Upper lobe of left lung (tissue), 6 donors: ENCODE data around the gene ZNF446. TPM values are rescaled to one million over a fixed set of nuclear protein-coding genes. Genes with fewer than 3 reads are reported as not detected.
A peak's percentile ranks its signal among the peaks of the same experiment; 100 is the strongest.

Experiments used
- ATAC-seq, 2 donors: fragments of 200-7000 bp; cut with Tn5 transposase; one replicate each; pipeline ENCODE4 v1.9.1; 2022; ENCODE audit warnings: mild to moderate bottlenecking in 2 of 2, moderate library complexity in 2 of 2; ENCODE audit not compliant: low FRiP score in 2 of 2
- DNase-seq, 2 donors: peaks; one replicate each; pipeline ENCODE4 v3.0.0-alpha.2; 2019 to 2020
- H3K27ac ChIP-seq, 4 donors: fragments of 200-600 bp; sonication (generic); one replicate each; pipeline ENCODE4 v1.5.1; 2016 to 2019
- H3K27me3 ChIP-seq, 4 donors: fragments of 200-600 bp; sonication (generic); one replicate each; pipeline ENCODE4 v1.5.1; 2017 to 2019
- H3K36me3 ChIP-seq, 4 donors: fragments of 200-600 bp; sonication (generic); one replicate each; pipeline ENCODE4 v1.5.1; 2016 to 2019
- H3K4me1 ChIP-seq, 4 donors: fragments of 200-600 bp; sonication (generic); one replicate each; pipeline ENCODE4 v1.5.1; 2018 to 2019
- H3K4me3 ChIP-seq, 4 donors: fragments of 200-600 bp; sonication (generic); one replicate each; pipeline ENCODE4 v1.5.1; 2017 to 2019; ENCODE audit warnings: mild to moderate bottlenecking in 2 of 4, moderate library complexity in 1 of 4
- H3K9me3 ChIP-seq, 4 donors: fragments of 200-600 bp; sonication (generic); one replicate each; pipeline ENCODE4 v1.5.1; 2018 to 2019
- EP300 ChIP-seq, 4 donors: sonication (generic); formaldehyde crosslinking; IDR thresholded peaks; one replicate each; pipeline ENCODE4 v1.5.1; 2017; ENCODE audit warnings: antibody characterized with exemption in 4 of 4, control low read depth in 2 of 4
- POLR2A ChIP-seq, 4 donors: fragments of 450-650 bp; IDR thresholded peaks; one replicate each; pipeline ENCODE4 v1.5.1; 2016 to 2017; ENCODE audit warnings: antibody characterized with exemption in 4 of 4, mild to moderate bottlenecking in 2 of 4
- POLR2AphosphoS5 ChIP-seq, 2 donors: sonication (generic); formaldehyde crosslinking; IDR thresholded peaks; one replicate each; pipeline ENCODE4 v1.5.1; 2017; ENCODE audit warnings: antibody characterized with exemption in 2 of 2
- WGBS, 2 donors: methylation state at CpG; one replicate each; pipeline ENCODE4 v1.1.5; 2017 to 2018; 5-methylcytosine and 5-hydroxymethylcytosine counted together
- total RNA-seq, 6 donors: library from RNA; depleted of rRNA in 4 of 6; stranded (reverse); fragments of >200 nt in 4 of 6; gene quantifications; one replicate each; pipeline versions ENCODE4 v1.1.0 to v1.2.1, GENCODE V29; 2016 to 2021
- TF ChIP-seq, protein P1 (sequence below), 6 experiments: fragments of 450-650 bp in 4 of 6; fragments of 200-600 bp in 2 of 6; sonication (generic) in 2 of 6; IDR thresholded peaks; one replicate each; pipeline ENCODE4 v1.5.1; 2016 to 2019; ENCODE audit warnings: antibody characterized with exemption in 6 of 6
- donor health status: DM: no; HTN: no; CAD: no; lungs with moderate emphysema.
- donor health status: DM: no; HTN: yes; CAD: no; lungs with severe emphysema.

Gene ZNF446
- total RNA-seq, 6 donors from 2014 or later = 10.1 to 30.4 (median 14.4) TPM

DNA sequence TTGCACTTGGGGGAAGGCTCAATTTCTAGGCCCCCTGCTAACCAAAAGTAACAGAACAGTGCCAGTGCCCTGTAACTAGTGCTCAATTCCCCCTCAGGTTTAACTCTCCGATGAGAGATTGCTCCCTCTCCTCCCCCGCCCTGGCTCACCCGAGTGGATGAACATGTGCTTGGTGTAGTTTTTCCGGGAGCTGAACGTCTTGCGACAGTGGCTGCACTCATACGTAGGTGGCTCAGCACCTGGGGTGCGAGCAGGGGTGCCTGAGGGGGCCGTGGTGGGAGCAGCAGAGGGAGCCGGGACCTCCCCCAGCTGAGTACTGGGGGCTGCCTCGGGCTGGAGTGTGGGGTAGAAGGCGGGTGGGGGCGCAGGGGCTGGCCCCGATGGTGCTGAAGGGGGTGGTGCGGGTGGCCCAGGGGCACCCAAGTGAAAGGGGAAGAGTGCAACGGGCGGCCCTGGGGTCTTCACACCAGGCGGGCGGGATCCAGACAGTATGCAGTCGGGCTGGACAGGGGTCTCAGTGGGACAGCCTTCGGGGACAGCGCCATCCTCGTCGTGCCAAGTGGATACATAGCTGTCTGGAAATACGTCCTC lies 40.2 kb downstream of the ZNF446 start:
- no peak for TF ChIP-seq POLR2AphosphoS5 (IDR thresholded peaks at IDR 0.05)
- Histone ChIP-seq H3K4me3 (no peak overlapping the region), H3K4me1 (peaks cover 39 to 66% (median 47%) of the 10 kb centered on the region in 4 donors), H3K36me3 (peaks cover 7 to 32% (median 16%) of the 10 kb centered on the region in 4 donors), H3K27me3 (no peaks in the 10 kb centered on the region), H3K9me3 (no peaks in the 10 kb centered on the region), H3K27ac (no peak overlapping the region)
- 87 to 90% methylated on average over 24 to 25 of the region's 25 CpGs for WGBS, 2 donors
- peak in 1 of 2 donors; percentile 77 for DNase-seq
- no peak for ATAC-seq

DNA sequence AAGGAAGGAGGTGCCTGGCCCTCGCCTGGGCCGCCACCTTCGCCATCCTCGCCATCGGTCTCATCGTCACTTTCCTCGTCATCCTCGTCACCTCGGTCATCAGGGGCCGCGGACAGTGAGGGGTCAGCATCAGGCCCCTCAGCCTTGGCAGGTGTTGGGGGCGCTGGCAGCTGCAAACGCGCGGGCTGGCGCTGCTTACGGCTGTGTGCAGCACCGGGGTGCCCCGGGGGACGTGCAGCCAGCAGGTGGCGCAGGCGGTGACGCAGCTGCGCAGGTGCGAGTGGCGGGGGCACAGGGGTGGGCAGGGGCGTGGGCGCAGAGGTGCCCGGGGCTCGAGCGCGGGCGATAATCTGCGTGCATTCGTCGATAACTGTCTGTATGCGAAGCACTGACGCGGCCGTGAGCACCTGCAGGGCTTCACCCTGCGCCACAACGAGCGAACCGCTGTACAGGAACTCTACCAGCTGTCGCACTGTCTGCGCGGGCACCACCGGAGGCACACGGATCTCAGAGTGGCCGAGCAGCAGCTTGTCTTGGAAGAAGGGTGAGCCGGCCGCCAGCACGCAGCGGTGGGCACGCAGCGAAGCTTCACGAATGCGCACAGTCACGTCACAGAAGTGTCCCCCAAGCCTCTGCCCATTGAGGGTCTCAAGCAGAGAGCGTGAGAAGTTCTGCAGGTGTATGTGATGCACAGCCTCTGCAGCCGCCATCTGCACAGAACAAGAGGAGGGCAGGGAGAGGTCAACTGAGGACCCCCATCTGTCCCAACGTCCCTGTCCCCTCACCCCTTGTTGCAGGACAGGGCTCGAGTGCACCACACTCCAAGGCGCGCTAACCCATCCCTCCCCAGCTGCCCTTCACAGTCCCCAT lies 41.0 kb downstream of the ZNF446 start:
- peak in 1 of 2 donors; percentile 87 for DNase-seq
- Histone ChIP-seq H3K4me3 (no peak overlapping the region), H3K4me1 (peaks cover 39 to 66% (median 50%) of the 10 kb centered on the region in 4 donors), H3K27ac (peak overlapping the region in 1 of 4 donors; percentile 97), H3K27me3 (no peaks in the 10 kb centered on the region), H3K36me3 (peaks cover 7 to 32% (median 16%) of the 10 kb centered on the region in 4 donors), H3K9me3 (no peaks in the 10 kb centered on the region)
- no peak for ATAC-seq
- WGBS, 2 donors = 92 to 94% methylated on average over 61 to 63 of the region's 65 CpGs
- no peak for TF ChIP-seq EP300 (IDR thresholded peaks at IDR 0.05)
- TF ChIP-seq, protein P1, sequence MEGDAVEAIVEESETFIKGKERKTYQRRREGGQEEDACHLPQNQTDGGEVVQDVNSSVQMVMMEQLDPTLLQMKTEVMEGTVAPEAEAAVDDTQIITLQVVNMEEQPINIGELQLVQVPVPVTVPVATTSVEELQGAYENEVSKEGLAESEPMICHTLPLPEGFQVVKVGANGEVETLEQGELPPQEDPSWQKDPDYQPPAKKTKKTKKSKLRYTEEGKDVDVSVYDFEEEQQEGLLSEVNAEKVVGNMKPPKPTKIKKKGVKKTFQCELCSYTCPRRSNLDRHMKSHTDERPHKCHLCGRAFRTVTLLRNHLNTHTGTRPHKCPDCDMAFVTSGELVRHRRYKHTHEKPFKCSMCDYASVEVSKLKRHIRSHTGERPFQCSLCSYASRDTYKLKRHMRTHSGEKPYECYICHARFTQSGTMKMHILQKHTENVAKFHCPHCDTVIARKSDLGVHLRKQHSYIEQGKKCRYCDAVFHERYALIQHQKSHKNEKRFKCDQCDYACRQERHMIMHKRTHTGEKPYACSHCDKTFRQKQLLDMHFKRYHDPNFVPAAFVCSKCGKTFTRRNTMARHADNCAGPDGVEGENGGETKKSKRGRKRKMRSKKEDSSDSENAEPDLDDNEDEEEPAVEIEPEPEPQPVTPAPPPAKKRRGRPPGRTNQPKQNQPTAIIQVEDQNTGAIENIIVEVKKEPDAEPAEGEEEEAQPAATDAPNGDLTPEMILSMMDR (IDR thresholded peaks at IDR 0.05) = no peak
- TF ChIP-seq POLR2A (IDR thresholded peaks at IDR 0.05) = no peak
- TF ChIP-seq POLR2AphosphoS5 (IDR thresholded peaks at IDR 0.05) = no peak

DNA sequence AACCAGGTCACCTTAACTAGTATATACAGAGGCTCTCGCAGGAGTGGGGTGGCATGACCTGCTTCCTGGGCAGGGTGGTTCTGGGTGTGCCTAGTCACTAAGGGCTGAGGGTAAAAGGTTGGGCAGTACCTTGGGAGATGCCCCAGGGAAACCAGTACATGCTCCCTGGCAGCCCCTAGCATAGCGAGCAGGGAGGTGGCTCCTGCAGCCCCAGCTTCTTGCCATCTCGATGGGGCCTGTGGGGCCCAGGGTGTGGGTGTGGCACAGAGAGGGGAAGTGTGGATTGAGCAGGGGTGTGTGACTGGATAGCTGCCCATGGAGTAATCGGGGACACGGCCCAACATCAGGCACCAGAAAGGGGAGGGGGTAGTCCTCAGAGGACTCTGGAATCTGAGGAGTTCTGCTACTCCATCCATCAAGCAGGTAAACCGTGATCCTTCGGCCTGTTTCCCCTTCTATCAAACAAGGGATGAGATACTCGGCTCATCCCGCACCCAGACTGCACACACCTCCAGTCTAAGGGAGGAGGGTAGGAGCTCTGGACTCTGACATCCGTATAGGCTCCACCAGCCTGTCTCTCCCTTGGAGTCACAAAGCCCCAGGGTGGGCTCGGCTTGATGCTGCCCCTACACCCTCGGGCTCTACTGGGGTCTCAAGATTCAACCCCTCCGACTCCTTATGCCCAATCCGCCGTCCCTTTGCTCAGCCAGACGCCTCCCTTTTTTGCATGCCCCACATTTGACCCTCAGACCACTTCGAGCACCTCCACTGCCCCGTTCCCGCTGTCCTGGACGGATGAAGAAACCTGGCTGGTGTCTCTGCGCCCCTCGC lies 42.3 kb downstream of the ZNF446 start:
- WGBS, 2 donors = 5 to 9% methylated on average over 13 to 22 of the region's 22 CpGs
- peaks cover 38 to 63% (median 47%) of the 10 kb centered on the region in 4 donors for H3K4me1 ChIP-seq

DNA sequence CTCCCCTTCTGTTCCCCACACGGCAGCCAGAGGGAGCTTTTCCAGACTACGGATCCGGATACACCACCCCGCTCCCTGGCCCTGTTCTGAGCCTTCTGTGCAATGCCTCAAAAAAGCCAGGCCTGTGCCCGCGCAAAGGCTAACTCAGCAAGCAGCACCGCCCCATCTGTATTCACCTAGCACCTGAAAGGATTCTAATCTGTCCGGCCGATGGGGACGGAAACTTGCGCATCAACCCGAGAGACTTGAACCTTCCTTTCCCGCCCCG lies 42.9 kb downstream of the ZNF446 start:
- Histone ChIP-seq H3K36me3 (peaks cover 7 to 27% (median 16%) of the 10 kb centered on the region in 4 donors), H3K4me3 (peak overlapping the region; percentile 86 to 99 (median 88)), H3K4me1 (peaks cover 33 to 57% (median 41%) of the 10 kb centered on the region in 4 donors), H3K9me3 (no peaks in the 10 kb centered on the region), H3K27ac (peak overlapping the region; percentile 93 to 99 (median 96)), H3K27me3 (no peaks in the 10 kb centered on the region)
- DNase-seq (peak in 1 of 2 donors; percentile 72), ATAC-seq (peak; percentile 71 to 76)
- WGBS, 2 donors = 0 to 1% methylated on average over 4 to 10 of the region's 14 CpGs
- TF ChIP-seq POLR2A (IDR thresholded peaks at IDR 0.05) = peak in 1 of 4 donors; percentile 33
- no peak for TF ChIP-seq POLR2AphosphoS5 (IDR thresholded peaks at IDR 0.05)
- TF ChIP-seq, protein P1 (IDR thresholded peaks at IDR 0.05) = peak in 2 of 6 experiments; percentile 48 to 65

More for the DNA sequence above, 42.3 kb downstream of the ZNF446 start:
- no peaks in the 10 kb centered on the region for H3K9me3 ChIP-seq
- no peak for ATAC-seq
- peak overlapping the region; percentile 86 to 99 (median 88) for H3K4me3 ChIP-seq
- H3K27ac ChIP-seq = peak overlapping the region; percentile 93 to 99 (median 96)
- H3K36me3 ChIP-seq = peaks cover 7 to 27% (median 16%) of the 10 kb centered on the region in 4 donors
- H3K27me3 ChIP-seq = no peaks in the 10 kb centered on the region
- TF ChIP-seq, protein P1 (IDR thresholded peaks at IDR 0.05) = peak in 4 of 6 experiments; percentile 46 to 71 (median 57)
- no peak for TF ChIP-seq POLR2AphosphoS5 (IDR thresholded peaks at IDR 0.05)
- no peak for DNase-seq
